Prostate gland (tissue), 2 donors: ENCODE results near the gene TMEM51.

ENCODE experiments used
- POLR2AphosphoS5 ChIP-seq: sonication (generic); formaldehyde crosslinking; IDR thresholded peaks from one replicate; pipeline ENCODE4 v1.6.1; 2017; ENCODE audit warnings: antibody characterized with exemption
- TF ChIP-seq, protein P1 (sequence below), 4 experiments: fragments of 200-600 bp in 2 of 4; fragments of 450-650 bp in 2 of 4; sonication (generic) in 2 of 4; IDR thresholded peaks; 1 replicate in 3 of 4; 2 replicates in 1 of 4; pipeline ENCODE4 v1.5.1; 2016 to 2019; ENCODE audit warnings: antibody characterized with exemption in 4 of 4, mild to moderate bottlenecking in 2 of 4, moderate library complexity in 2 of 4

- TF ChIP-seq, protein P1, sequence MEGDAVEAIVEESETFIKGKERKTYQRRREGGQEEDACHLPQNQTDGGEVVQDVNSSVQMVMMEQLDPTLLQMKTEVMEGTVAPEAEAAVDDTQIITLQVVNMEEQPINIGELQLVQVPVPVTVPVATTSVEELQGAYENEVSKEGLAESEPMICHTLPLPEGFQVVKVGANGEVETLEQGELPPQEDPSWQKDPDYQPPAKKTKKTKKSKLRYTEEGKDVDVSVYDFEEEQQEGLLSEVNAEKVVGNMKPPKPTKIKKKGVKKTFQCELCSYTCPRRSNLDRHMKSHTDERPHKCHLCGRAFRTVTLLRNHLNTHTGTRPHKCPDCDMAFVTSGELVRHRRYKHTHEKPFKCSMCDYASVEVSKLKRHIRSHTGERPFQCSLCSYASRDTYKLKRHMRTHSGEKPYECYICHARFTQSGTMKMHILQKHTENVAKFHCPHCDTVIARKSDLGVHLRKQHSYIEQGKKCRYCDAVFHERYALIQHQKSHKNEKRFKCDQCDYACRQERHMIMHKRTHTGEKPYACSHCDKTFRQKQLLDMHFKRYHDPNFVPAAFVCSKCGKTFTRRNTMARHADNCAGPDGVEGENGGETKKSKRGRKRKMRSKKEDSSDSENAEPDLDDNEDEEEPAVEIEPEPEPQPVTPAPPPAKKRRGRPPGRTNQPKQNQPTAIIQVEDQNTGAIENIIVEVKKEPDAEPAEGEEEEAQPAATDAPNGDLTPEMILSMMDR (IDR thresholded peaks at IDR 0.05) = no peak
- TF ChIP-seq POLR2AphosphoS5 = no peak
Observed at GRCh38 chr1:15110128-15110866, 43.2 kb upstream of the TMEM51 start.
